ENCODE data around the gene LSM14B.

DNA sequence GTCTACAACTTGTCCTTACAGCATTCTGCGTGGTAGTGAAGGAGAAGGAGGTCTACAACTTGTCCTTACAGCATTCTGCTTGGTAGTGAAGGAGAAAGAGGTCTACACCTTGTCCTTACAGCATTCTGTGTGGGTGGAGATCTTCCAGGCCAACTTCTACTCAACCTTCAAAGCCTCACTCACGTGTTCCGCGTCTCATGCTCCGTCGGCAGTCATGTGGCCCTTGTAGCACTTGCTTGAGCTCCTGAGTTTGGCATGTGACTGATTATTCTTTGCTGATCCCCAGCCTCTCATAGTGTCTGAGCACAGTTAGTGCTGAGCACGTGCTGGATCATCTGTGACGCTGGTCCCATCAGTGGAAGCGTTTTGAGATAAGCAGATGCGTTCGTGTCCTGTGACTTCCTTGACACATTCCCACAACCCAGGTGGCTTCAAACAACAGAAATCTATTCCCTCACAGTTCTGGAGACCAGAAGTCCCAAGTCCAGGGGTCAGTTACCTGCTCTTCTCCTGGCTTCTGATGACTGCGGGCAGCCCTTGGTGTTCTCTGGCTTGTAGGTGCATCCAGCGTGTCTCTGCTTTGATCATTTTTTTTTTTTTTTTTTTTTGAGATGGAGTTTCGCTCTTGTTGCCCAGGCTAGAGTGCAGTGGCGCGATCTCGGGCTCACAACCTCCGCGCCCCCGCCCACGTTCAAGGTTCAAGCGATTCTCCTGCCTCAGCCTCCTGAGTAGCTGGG is 23.9 kb downstream of the LSM14B start:
- TF ChIP-seq, protein P1, sequence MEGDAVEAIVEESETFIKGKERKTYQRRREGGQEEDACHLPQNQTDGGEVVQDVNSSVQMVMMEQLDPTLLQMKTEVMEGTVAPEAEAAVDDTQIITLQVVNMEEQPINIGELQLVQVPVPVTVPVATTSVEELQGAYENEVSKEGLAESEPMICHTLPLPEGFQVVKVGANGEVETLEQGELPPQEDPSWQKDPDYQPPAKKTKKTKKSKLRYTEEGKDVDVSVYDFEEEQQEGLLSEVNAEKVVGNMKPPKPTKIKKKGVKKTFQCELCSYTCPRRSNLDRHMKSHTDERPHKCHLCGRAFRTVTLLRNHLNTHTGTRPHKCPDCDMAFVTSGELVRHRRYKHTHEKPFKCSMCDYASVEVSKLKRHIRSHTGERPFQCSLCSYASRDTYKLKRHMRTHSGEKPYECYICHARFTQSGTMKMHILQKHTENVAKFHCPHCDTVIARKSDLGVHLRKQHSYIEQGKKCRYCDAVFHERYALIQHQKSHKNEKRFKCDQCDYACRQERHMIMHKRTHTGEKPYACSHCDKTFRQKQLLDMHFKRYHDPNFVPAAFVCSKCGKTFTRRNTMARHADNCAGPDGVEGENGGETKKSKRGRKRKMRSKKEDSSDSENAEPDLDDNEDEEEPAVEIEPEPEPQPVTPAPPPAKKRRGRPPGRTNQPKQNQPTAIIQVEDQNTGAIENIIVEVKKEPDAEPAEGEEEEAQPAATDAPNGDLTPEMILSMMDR (IDR thresholded peaks at IDR 0.05): no peak
- no peak for TF ChIP-seq POLR2A (IDR thresholded peaks at IDR 0.05)

All from Peyer's patch (tissue), 4 donors.